Measurements from ENCODE around the gene MYO6. TPM values are rescaled to one million over a fixed set of nuclear protein-coding genes. Genes with fewer than 3 reads are reported as not detected.

The MYO6 gene
- polyA plus RNA-seq, 1 of the 3 experiments (the other 2 are of a cell fraction), result 6.2 TPM

DNA sequence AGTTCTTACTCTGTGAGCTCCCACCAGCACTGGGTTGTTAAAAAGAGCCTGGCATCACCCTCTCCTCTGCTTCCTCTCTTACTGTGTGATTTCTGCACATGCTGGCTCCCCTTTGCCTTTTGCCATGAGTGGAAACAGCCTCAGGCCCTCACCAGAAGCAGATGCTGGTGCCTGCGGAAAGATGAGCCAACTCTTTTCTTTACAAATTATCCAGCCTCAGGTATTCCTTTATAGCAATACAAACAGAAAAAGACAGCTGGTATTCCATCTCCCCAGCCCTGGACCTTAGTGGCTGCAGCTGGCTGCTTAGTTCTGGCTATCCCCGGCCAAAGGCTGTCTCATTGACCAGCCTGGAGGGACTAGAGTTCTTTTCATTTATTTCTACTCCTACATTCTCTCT, 194.3 kb downstream of the MYO6 start:
- no peak for DNase-seq
- Histone ChIP-seq H2AFZ (ENCODE audit: low read depth) (no peak overlapping the region), H3K4me2 (no peak overlapping the region), H3K27me3 (ENCODE audit: insufficient read depth) (peaks cover 35% of the 10 kb centered on the region), H3K4me1 (ENCODE audit: control insufficient read depth in 1 of 2, insufficient read depth in 2 of 2, low read depth in 1 of 2, low read length in 1 of 2) (no peaks in the 10 kb centered on the region), H3K9me2 (no peaks in the 10 kb centered on the region), H3K4me3 (ENCODE audit: low read depth in 2 of 2, low read length in 1 of 2) (no peak overlapping the region), H3K27ac (ENCODE audit: low read depth in 2 of 2, low read length in 1 of 2) (no peak overlapping the region), H4K20me1 (ENCODE audit: insufficient read depth) (no peaks in the 10 kb centered on the region), H3K79me2 (ENCODE audit: insufficient read depth) (no peaks in the 10 kb centered on the region), H3K9me3 (no peaks in the 10 kb centered on the region), H3K9ac (no peak overlapping the region), H3F3A (replicated peaks; ENCODE audit: insufficient read depth) (no peaks in the 10 kb centered on the region), H3K36me3 (replicated peaks in 1 of 2; ENCODE audit: control insufficient read depth in 1 of 2, insufficient read depth in 2 of 2, low read length in 1 of 2) (no peaks in the 10 kb centered on the region)
- CTCF ChIA-PET, result no interaction called here
- TF ChIP-seq TEAD4 (IDR thresholded peaks at IDR 0.05; ENCODE audit: borderline replicate concordance, insufficient read depth) (no peak), CHD2 (IDR thresholded peaks at IDR 0.05; ENCODE audit: low read length, partially characterized antibody) (no peak), GABPA (IDR thresholded peaks at IDR 0.05; ENCODE audit: low read depth) (no peak), FOXJ3 (CRISPR knock-in tag; IDR thresholded peaks at IDR 0.05) (no peak), MXI1 (IDR thresholded peaks at IDR 0.05; ENCODE audit: low read depth, low read length) (no peak), POLR2AphosphoS5 (IDR thresholded peaks at IDR 0.05; ENCODE audit: low read depth, low read length) (no peak), RCOR1 (IDR thresholded peaks at IDR 0.05; ENCODE audit: low read length) (no peak), ELF1 (IDR thresholded peaks at IDR 0.05) (no peak)
- TF ChIP-seq, protein P1, sequence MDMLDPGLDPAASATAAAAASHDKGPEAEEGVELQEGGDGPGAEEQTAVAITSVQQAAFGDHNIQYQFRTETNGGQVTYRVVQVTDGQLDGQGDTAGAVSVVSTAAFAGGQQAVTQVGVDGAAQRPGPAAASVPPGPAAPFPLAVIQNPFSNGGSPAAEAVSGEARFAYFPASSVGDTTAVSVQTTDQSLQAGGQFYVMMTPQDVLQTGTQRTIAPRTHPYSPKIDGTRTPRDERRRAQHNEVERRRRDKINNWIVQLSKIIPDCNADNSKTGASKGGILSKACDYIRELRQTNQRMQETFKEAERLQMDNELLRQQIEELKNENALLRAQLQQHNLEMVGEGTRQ (IDR thresholded peaks at IDR 0.05; ENCODE audit: borderline replicate concordance, low read depth, low read length), result no peak
- TF ChIP-seq, protein P2, sequence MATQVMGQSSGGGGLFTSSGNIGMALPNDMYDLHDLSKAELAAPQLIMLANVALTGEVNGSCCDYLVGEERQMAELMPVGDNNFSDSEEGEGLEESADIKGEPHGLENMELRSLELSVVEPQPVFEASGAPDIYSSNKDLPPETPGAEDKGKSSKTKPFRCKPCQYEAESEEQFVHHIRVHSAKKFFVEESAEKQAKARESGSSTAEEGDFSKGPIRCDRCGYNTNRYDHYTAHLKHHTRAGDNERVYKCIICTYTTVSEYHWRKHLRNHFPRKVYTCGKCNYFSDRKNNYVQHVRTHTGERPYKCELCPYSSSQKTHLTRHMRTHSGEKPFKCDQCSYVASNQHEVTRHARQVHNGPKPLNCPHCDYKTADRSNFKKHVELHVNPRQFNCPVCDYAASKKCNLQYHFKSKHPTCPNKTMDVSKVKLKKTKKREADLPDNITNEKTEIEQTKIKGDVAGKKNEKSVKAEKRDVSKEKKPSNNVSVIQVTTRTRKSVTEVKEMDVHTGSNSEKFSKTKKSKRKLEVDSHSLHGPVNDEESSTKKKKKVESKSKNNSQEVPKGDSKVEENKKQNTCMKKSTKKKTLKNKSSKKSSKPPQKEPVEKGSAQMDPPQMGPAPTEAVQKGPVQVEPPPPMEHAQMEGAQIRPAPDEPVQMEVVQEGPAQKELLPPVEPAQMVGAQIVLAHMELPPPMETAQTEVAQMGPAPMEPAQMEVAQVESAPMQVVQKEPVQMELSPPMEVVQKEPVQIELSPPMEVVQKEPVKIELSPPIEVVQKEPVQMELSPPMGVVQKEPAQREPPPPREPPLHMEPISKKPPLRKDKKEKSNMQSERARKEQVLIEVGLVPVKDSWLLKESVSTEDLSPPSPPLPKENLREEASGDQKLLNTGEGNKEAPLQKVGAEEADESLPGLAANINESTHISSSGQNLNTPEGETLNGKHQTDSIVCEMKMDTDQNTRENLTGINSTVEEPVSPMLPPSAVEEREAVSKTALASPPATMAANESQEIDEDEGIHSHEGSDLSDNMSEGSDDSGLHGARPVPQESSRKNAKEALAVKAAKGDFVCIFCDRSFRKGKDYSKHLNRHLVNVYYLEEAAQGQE (IDR thresholded peaks at IDR 0.05; ENCODE audit: low read depth, low read length), result no peak
- 15% methylated on average over 2 of the region's 2 CpGs for WGBS (ENCODE audit: low lambda C conversion rate)
- POLR2A ChIA-PET, result no interaction called here

GRCh38 chr6:75946146-75946831, 197.2 kb downstream of the MYO6 start:
- WGBS (ENCODE audit: low lambda C conversion rate), result 13% methylated on average over 3 of the region's 4 CpGs
- no peak for TF ChIP-seq EP300 (IDR thresholded peaks at IDR 0.05; ENCODE audit: borderline replicate concordance in 1 of 2, low read depth in 1 of 2, low read length in 1 of 2)
- no peak for TF ChIP-seq RXRA (IDR thresholded peaks at IDR 0.05; ENCODE audit: borderline replicate concordance, low read depth)
- no peak for TF ChIP-seq TEAD4 (IDR thresholded peaks at IDR 0.05; ENCODE audit: borderline replicate concordance, insufficient read depth)
- TF ChIP-seq SIN3A (IDR thresholded peaks at IDR 0.05; ENCODE audit: borderline replicate concordance, low read depth, low read length), result no peak
- no peak for TF ChIP-seq TCF12 (IDR thresholded peaks at IDR 0.05)
- no peak for TF ChIP-seq RCOR1 (IDR thresholded peaks at IDR 0.05; ENCODE audit: low read length)
- no peaks in the 10 kb centered on the region for H3K9me3 ChIP-seq
- H3K36me3 ChIP-seq (replicated peaks in 1 of 2; ENCODE audit: control insufficient read depth in 1 of 2, insufficient read depth in 2 of 2, low read length in 1 of 2), result no peaks in the 10 kb centered on the region
- no peak overlapping the region for H3K27ac ChIP-seq (ENCODE audit: low read depth in 2 of 2, low read length in 1 of 2)
- no peak for DNase-seq
- H3K9me2 ChIP-seq, result no peaks in the 10 kb centered on the region
- H3F3A ChIP-seq (replicated peaks; ENCODE audit: insufficient read depth), result no peaks in the 10 kb centered on the region
- ChIA-PET POLR2A (no interaction called here), CTCF (interaction anchor here (3.8 kb wide), 1 partner anchor 12 kb away, joined by 23 read pairs; no protein-coding TSS in a partner anchor)
- no peaks in the 10 kb centered on the region for H3K79me2 ChIP-seq (ENCODE audit: insufficient read depth)
- no peak overlapping the region for H3K4me2 ChIP-seq
- H4K20me1 ChIP-seq (ENCODE audit: insufficient read depth), result no peaks in the 10 kb centered on the region
- H3K4me3 ChIP-seq (ENCODE audit: low read depth in 2 of 2, low read length in 1 of 2), result no peak overlapping the region
- H2AFZ ChIP-seq (ENCODE audit: low read depth), result no peak overlapping the region
- no peak overlapping the region for H3K9ac ChIP-seq
- no peaks in the 10 kb centered on the region for H3K4me1 ChIP-seq (ENCODE audit: control insufficient read depth in 1 of 2, insufficient read depth in 2 of 2, low read depth in 1 of 2, low read length in 1 of 2)
- peaks cover 49% of the 10 kb centered on the region for H3K27me3 ChIP-seq (ENCODE audit: insufficient read depth)
